Stimulated activated CD8-positive, alpha-beta memory T cell treated with anti-CD3 and anti-CD28 coated beads, Interleukin-15, amount 100 ng/mL, for 4 hours (primary cell): ENCODE data around the gene ABCA3.

Source experiments
- DNase-seq, 2 donors: peaks; one replicate each; pipeline ENCODE4 v3.0.0-alpha.2; 2020; ENCODE audit warnings: low read depth in 2 of 2

Gene ABCA3

GRCh38 chr16:2317231-2318020, 23.1 kb downstream of the ABCA3 start:
- DNase-seq: no peak

- DNase-seq: no peak
Observed at GRCh38 chr16:2308089-2308962, 32.2 kb downstream of the ABCA3 start.

DNA sequence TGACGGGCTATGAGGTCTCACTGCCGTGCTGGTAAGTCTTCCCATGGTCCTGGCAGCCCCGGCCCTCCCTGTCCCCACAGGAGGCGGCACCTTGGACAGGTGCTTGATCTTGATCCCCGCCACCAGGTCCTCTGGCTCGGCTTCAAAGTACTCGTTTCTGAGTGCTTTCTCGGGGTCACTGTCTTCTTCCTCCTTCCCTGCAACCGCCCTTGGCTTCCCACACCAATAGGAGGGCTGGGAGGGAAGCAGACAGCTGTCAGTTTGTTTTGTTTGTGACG, 40.7 kb downstream of the ABCA3 start:
- no peak for DNase-seq

- no peak for DNase-seq
Observed at GRCh38 chr16:2299121-2299914, 41.2 kb downstream of the ABCA3 start.

DNA sequence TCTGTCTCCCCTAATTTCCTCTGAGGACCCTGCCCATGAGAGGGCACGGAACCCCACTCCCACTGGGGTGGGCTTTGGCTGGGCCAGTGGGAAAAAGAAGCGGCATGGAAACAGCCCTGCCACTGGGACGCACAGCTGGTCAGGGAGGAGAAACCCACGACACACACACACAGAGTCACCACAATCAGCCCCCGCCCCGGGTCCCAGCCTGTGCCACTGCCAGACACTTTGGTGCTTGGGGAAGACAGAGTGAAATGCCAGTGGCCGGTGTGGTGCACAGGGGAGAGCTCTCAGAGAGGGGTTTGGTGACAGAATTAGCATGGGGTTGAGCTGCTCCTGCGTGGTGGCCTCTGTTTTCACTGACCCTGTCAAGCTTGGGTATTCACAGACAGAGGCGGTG, 41.9 kb downstream of the ABCA3 start:
- DNase-seq: no peak

DNA sequence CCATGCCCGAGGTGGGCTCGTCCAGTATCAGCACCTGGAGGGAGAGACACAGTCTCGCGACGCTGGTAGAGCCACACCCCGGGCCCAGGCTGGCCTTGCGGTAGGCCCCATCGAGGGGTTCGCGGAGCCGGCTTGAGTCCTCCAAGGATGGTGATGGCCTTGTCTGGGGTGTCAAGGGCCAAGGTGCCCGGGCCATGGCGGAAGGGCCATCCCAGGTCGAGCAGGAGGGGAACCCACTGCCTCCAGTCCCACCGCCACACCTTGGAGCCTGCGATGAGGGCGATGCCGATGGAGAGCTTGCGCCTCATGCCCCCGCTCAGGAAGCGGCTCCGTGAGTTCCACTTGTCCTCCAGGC, 43.0 kb downstream of the ABCA3 start:
- DNase-seq: no peak

DNA sequence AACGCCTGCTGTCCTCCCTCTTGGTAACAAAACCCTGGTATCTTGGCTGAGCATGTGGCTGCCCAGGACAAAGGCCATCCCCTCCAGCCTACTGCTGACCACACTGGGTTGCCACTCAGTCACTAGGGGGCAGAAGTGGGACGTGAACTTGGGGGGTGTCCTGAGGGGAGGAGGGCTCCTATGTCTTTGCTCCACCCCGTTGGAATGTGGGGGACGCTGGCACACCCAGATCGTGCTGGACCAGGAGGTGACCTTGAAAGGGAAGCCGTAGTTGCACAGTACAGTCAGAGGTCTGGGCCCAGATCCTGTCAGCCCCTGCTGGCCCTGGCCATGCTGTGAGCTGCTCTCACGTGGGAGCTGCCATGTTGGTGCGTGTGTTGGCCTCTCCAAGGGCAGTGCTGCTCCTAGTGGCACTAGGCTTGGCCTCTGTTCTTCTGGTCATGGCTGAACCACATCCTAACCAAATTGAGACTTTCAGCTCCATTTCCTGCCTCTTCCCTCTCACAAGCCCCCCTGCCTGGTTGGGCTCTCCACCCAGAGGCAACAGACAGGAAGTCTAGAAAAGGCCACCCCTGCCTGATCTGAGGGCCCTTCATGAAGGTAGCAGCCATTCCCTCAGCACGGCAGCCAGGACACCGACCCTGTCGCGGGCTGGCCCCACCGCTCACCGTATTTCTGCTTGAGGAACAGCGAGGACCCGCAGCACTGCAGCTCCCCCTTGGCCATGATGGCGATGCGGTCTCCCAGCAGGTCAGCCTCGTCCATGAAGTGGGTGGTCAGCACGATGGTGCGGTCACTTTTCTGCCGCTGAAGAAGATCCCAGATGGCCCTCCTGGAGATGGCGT, 43.6 kb downstream of the ABCA3 start:
- no peak for DNase-seq

DNA sequence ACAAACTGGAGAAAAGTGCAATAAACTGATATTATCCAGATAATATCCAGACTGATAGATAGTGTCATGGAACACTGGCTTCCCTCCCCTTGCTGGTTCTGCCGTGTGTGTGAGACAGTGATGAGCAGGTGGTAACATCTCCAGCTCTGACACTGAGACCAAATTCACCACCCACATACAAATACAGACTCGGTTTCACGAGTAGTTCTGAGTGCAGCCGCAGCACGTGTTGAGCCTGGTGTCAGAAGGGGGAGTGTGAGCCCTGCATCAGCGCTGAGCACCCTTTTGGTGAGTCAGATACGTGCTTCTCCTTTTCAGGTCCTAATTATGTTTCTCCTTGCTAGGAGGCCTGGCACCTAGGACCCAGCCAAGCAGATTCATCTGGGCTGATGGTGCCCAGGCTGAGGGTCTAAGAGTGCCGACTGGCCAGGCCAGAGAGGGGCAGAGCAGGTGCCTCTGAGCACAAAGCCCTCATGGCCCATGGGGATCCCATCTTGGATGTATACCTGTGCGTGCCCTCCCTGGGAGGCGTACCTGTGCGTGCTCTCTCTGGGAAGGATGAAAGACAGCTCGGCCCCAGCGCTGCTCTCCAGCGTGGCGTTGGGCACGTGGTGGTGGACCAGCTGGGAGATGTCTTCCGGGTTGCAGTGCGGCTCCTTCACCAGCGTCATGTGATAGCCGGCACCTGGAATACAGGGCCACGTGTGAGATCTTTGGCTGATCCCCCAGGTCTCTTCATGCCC, 45.3 kb downstream of the ABCA3 start:
- no peak for DNase-seq

- DNase-seq: no peak
Observed at GRCh38 chr16:2292221-2292620, 48.3 kb downstream of the ABCA3 start.

- no peak for DNase-seq
Observed at GRCh38 chr16:2289282-2289681, 51.2 kb downstream of the ABCA3 start.

GRCh38 chr16:2288726-2289125, 51.8 kb downstream of the ABCA3 start:
- no peak for DNase-seq

GRCh38 chr16:2287916-2288547, 52.5 kb downstream of the ABCA3 start:
- DNase-seq: no peak

- DNase-seq: no peak
Observed at GRCh38 chr16:2286550-2286949, 54.0 kb downstream of the ABCA3 start.

- no peak for DNase-seq
Observed at GRCh38 chr16:2285731-2286191, 54.8 kb downstream of the ABCA3 start.

- no peak for DNase-seq
Observed at GRCh38 chr16:2284797-2285576, 55.5 kb downstream of the ABCA3 start.

DNA sequence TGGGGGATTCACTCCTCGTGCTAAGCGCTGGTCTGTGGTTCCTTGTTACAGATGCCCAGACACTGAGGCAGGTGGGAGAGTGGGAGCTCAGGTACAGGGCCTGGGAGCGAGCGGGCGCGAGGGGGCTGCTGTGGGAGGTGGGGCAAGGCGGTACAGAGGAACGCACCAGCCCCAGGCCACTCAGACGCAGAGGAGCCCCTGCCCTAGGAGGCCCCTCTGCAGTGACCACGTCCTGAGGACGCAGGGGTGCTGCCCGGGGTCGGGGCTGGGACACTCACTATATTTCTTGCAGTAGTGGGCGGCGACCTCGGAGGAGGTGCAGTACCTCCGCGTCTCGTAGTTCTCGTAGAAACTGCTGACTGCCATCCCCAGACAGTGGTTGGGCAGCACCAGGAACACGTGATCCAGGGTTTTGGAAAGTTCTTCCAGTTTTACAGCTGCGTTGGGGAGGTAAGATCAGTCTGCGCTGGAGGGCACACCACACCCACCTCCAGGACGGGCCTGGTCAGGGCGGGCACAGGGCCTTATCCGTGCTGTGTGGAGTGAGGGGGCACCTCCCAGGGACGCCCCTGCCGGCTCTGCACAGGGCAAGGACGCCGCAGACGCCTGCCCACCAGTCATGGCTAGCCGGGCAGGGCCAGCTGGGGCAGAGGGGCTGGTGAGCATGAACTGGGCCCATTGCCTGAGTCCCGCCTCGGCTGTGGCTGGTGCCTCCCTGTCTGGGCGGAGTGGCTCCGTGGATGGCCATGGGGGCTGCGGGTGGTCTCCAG, 56.3 kb downstream of the ABCA3 start:
- DNase-seq: no peak

- DNase-seq: no peak
Observed at GRCh38 chr16:2282866-2283555, 57.5 kb downstream of the ABCA3 start.

GRCh38 chr16:2282262-2282661, 58.3 kb downstream of the ABCA3 start:
- no peak for DNase-seq
